ENCODE data around the gene SIRPG.

DNA sequence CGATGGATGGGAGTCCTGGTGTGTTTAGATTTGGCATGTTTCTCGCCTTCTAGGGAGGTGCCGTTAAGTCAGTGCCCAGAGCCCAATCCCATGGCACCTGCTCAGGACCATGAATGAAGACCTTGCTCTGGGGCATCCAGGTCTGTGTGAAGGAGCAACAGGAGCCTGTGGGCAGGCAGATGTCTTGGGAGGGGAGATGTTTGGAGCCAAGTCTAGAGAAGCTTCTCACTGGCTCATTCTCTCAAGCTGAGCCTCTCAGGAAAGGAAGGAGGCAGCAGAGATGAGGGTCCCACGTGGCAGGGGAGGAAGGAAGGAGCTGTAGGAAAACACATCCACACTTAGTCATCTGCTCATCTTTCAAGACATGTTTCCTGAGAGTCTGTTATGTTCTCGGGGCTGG is 28.3 kb downstream of the SIRPG start:
- TF ChIP-seq, protein P1, sequence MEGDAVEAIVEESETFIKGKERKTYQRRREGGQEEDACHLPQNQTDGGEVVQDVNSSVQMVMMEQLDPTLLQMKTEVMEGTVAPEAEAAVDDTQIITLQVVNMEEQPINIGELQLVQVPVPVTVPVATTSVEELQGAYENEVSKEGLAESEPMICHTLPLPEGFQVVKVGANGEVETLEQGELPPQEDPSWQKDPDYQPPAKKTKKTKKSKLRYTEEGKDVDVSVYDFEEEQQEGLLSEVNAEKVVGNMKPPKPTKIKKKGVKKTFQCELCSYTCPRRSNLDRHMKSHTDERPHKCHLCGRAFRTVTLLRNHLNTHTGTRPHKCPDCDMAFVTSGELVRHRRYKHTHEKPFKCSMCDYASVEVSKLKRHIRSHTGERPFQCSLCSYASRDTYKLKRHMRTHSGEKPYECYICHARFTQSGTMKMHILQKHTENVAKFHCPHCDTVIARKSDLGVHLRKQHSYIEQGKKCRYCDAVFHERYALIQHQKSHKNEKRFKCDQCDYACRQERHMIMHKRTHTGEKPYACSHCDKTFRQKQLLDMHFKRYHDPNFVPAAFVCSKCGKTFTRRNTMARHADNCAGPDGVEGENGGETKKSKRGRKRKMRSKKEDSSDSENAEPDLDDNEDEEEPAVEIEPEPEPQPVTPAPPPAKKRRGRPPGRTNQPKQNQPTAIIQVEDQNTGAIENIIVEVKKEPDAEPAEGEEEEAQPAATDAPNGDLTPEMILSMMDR (IDR thresholded peaks at IDR 0.05) = no peak
- TF ChIP-seq POLR2AphosphoS5 (IDR thresholded peaks at IDR 0.05) = no peak

Data from suprapubic skin (tissue), 3 donors.